ENCODE results near the gene MVD. TPM values are rescaled to one million over a fixed set of nuclear protein-coding genes. Genes with fewer than 3 reads are reported as not detected.
"Not testable (repeated sequence)": the region's sequence is repeated elsewhere in the genome, so short reads cannot be mapped to it uniquely, and the experiment has no call there.

MVD gene
- total RNA-seq, 1 donor from 2014 or later = 22.9 TPM

DNA sequence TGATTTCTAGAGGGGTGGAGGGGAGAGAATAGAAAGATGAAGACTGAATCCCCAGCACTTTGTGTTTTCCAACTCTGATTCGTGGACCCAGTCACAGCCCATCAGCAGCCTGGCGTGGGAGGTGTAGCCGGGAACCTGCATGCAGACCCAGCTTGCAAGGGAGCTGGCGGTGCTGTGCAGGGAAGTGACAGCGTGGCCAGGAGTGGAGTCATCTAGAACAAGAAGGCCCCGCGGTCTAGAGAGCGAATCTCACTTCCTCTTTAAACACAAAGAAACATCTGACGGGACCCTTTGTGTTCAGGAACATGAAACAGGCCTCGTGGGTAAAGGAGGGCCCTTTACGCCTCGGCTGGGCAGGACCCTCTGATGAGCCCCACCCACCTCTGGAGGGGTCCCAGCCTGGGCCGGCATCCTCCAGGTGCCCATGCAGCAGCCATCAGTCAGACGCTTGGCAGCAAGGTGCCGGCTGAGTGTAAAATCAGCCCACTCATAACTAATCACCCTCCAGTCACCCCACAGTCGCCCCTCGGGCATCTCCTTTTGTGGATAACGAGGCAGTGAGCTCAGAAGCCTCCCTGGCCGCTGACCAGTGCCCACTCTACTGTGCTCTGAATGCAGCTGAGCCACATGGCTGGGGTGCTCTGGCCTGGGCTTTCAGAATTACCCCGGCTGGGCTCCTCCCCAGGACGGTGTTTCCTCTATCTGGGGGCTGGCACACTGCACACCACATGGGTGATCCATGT lies 19.0 kb upstream of the MVD start:
- no peak for DNase-seq (ENCODE audit: low spot score)

DNA sequence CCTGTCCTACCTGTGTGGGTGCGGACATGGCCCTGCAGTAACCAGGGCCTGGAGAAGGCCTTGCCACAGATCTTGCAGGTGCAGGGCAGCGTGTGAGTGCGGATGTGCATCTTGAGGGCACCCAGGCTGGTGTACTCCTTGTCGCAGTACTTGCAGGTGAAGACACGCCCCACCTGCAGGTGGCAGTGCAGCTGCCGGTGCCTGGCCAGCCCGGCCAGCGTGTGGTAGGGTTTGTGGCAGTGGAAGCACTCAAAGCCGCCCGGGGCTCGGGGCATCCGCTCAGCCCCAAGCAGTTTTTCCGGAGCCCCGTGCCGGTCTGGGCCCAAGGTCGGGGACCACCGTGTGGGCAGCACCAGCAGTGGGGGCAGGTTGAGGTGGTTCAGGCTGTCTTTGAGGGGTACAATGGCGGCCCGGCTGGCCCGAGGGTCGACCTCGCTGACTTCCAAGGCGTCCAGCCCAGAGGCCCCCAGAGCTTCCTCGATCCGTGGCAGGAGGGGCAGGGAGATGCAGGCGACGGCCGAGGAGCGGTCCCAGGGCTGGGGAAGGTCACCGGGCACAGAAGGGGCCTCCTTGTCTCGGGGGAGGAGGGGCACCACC lies 18.3 kb upstream of the MVD start:
- no peak for DNase-seq (ENCODE audit: low spot score)

DNA sequence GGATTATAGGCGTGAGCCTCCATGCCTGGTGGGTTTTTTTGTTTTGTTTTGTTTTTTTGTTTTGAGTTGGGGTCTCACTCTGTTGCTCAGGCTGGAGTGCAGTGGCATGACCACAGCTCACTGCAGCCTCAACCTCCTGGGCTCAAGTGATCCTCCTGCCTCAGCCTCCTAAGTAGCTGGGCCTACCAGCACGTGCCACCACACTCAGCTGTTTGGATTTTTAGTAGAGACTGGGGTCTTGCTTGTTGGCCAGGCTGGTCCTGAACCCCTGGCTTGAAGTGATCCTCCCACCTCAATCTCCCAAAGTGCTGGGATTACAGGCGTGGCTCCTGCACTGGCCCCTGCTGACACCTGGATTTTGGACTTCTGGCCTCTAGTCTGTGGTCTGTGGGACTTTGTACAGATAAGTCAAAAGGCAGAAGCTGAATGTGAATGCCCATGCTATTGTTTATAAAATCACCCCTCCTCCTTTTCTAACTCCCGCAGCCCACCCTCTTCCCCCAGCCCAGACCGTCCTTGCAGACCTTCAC lies 17.7 kb upstream of the MVD start:
- no peak for DNase-seq (ENCODE audit: low spot score)

DNA sequence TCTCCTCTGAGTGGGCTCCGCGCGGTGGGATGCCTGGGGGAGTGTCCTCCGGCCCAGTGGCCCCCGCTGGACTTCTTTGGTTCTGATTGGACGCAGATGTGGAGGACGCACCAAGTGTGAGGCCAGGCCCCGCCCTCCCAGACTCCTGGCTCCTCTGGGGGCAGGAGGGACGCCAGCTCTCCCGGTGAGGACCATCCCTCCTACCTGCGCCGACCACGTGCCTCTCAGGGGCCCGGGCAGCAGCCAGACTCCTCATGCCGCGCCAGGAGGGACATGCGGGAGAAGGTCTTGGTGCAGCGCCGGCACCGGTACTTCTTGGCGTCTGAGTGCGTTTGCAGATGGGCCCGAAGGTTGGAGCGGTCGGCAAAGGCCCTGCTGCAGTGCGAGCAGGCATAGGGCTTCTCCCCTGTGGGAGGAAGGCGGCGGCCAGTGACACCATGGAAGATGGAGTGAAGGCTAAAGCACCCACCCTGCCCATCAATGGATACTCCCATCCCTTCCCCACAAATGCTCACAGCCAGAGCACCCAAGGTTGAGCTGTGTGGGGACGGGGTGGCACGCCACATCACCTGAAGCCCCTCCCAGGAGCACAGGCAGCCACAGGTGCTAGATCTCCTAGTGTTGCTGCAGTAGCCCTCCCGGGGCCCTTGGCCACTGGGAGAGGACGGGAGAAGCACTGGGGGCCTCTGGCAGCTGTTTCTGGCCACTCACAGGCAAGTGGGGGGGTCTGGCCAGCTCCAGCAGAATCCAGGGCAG lies 15.5 kb upstream of the MVD start:
- DNase-seq (ENCODE audit: low spot score) = no peak

DNA sequence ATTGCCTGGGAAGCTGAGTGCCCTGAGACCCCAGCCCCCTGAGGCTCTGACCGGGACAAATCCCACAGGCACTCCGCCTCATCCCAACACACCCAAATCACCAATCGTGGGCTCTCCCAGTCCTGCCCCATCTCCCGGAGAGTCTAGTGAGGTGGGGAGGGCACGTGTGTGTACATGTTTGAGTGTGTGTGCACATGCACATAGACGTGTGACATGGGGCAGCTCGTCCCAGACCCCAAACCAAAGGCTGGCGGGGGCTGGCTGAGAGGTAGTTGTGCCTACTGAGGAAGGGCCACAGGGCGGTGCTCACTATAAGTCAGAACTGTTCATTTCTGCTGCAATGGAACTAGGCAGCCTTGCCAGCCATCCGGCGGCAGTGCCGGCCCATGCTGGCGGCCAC lies 14.8 kb upstream of the MVD start:
- DNase-seq (ENCODE audit: low spot score) = no peak

DNA sequence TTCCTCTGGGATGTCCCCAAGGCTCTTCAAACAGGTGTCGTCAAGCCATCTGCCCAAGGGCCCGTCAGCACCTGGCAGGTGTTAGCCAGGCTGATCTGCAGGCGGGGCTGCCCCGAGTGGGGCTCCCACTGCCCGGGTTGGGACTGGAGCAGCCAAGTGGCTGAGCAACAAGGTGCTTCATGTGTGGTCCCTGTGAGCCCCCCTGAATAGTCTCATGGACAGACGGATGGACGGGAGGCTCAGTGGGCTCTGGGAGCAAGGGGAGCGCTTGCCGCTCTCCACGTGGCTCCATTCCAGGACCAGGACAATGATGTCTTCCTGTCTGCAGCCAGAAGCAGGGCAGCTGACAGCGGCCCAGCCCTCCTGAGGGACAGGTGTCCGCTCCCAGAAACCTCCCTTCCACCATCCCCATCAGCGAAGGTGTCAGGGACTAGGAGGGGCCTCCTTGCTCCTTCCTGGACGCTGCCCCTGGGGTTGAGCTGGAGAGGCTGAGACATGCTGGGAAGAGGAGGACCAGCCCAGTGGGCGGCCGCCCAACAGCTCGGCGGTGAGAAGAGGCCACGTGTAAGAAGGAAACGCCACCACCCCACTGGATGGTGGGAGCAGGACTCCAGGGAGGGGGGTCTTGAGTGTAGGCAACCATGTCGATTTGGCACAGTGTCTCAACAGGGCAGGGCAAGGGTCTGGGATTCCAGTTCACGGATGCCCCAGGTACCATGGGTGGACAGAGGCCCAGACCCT lies 13.8 kb upstream of the MVD start:
- DNase-seq (ENCODE audit: low spot score) = no peak

DNA sequence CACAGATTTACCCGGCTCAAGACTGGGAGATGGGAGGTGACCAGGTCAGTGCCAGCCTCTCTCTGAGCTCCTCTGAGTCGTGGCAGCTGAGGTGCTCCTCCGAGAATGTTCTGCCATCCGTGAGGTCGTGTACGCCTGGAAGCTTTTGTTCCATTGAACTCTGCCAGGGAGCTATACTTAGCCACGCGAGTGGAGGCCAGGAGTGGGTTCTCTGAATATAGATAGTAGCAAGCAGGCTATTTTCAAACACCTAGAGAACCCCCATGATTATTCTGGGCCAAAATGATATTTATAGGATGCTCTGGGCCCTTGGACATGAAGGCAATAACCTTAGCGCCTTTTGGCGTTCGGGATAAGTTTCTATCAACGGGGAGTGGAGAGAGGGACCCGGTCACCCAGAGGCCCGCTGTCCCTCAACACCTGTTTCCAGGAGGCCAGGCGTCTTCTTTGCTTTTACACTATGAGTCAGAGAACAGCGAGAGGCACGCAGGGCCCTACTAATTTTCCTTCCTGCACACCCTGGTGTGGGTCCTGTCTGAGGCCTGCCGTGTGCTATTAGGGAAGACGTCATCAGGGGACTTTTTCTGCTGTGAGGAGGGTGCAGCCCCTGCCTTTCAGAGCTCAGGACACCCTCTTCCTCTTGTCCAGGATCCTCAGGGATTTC lies 11.0 kb upstream of the MVD start:
- DNase-seq (ENCODE audit: low spot score) = no peak

DNA sequence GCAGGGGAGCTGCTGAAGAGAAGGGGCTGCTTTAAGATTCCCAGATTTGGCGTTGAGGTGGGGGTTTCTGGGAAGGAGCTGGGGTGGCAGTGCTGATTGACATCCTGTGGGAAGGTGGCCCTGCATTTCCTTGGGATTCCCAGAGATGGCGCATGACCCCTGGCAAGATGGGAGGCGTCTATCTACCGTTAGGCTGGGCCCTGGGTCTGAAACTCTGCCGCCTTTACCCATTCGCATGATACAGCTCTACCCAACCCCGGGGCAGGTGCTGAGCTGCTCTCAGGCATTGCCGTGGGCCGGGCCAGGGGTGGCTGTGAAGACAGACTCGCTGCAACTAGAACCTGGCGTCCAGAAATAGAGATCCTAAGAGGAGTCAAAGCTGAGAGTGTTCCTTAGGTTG lies 9.9 kb upstream of the MVD start:
- no peak for DNase-seq (ENCODE audit: low spot score)

DNA sequence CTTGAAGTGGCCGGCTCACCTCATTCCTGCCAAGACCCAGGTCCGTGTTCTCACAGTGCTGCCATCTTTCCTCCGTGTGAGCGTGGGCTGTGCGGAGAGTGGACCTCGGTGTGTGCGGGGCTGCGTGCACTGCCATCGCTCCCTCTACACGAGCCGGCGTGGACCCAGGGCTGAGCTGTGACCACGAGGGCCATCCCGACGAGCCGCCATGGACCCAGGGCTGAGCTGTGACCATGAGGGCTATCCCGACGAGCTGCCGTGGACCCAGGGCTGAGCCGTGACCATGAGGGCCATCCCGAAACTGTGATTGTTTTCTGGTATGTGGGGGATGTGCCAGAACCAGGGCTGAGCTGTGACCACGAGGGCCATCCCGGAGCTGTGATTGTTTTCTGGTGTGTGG lies 8.9 kb upstream of the MVD start:
- DNase-seq (ENCODE audit: low spot score) = no peak

DNA sequence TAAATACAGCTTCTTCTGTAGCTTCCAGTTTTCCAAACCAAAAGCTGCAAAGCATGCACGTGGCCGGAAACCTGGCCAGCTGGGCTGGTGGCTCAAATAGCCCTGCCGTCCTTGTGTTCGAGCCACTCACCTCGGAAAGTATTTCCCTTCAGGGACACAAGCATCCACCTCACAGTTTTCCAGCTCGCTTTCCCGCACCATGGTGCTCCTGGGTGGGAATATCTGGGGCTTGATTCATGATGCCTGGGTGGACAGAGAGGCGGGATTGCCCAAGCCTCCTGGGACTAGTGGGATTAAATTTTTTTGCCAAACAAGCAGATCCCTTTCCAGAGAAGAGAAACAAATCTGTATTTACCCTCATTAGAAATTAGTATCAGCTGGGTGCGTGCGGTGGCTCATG lies 7.1 kb upstream of the MVD start:
- no peak for DNase-seq (ENCODE audit: low spot score)

DNA sequence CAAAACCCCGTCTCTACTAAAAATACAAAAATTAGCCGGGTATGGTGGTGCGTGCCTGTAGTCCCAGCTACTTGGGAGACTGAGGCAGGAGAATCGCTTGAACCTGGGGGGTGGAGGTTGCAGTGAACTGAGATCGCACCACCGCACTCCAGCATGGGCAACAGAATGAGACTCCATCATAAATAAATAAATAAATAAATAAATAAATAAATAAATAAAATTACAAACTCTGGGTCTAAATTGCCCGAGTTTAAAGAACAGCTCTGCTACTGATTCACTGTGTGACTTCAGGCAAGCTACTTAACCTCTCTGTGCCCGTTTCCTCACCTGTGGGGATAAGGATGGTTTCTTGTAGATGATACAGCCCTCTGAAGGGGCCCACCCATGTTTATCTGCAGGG lies 6.6 kb upstream of the MVD start:
- DNase-seq (ENCODE audit: low spot score) = not testable (repeated sequence)

DNA sequence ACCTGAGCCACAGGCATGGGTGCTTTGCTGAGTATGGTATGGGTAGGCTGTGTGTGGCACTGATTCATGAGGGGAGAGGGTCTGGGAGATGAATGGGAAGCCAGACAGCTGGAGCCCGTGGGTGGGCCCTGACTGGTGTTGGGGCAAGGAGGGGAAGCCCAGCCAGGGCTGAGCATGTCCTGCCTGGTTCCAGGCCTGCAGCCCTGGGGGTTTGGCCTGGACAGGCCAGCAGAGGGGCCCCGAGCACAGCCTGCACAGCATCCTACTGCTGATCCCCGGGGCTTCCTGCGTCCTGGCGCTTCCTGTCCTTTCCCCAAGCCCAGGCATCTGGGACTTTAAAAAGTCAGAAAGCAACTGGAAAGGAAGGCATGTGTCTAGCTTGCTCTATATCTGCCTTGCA lies 4.6 kb upstream of the MVD start:
- no peak for DNase-seq (ENCODE audit: low spot score)

DNA sequence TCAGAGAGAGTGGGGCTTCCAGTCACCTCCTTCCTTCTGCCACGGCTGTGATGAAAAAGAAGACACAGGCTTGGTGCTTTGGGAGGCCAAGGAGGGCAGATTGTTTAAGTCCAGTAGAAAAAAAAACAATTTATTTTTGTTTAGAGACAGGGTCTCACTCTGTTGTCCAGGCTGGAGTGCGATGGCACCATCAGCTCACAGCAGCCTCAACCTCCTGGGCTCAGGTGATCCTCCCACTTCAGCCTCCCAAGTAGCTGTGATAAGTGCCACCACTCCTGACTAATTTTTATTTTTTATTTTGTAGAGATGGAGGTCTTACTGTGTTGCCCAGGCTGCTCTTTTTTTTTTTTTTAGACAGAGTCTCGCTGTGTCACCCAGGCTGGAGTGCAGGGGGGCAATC lies 2.7 kb upstream of the MVD start:
- no peak for DNase-seq (ENCODE audit: low spot score)

DNA sequence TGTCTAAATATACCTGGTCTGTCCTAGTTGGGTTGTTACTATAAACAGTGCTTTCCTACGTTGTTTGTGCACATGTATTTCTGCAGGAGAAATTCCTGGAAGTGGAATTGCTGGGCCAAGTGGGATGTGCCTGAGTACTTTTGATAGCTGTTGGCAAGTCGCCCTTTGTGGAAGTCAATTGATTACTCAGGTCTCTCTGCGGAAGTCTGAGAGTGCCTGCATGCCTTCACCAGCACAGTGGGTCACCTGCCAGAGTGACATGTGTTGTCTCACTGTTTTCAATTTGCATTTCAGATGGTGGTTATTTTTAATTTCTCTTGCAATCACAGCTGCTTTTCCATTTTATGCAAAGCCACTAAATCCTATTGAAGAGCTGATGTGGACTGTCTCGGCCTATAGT lies 2.3 kb upstream of the MVD start:
- DNase-seq (ENCODE audit: low spot score) = no peak

DNA sequence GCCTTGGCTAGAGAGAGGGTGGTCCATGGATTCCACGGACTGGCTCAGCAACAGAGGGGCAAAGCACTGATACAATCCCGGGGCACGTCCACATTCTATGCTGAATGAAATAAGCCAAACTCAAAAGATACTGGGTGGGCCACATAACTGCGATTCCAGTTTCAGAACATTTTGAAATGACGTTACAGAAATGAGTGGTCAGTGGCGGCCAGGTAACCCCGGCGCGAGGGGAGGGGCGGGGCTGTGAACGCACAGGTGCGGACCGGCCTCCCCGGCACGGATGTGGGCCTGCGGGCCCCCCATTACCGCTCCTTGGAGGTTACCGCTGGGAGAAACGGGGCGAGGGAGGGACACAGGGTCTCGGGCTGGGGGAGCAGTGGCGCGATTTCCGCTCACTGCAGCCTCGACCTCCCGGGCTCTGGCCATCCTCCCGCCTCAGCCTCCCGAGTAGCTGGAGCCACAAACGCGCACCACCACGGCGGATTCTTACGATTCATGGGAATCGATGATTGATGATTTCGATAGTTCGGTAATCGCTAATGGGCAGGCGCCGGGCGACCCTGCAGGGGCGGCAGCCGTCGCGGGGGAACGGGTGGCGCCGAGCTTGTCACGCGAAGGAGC lies 559 bp downstream of the MVD start:
- DNase-seq (ENCODE audit: low spot score) = no peak

DNA sequence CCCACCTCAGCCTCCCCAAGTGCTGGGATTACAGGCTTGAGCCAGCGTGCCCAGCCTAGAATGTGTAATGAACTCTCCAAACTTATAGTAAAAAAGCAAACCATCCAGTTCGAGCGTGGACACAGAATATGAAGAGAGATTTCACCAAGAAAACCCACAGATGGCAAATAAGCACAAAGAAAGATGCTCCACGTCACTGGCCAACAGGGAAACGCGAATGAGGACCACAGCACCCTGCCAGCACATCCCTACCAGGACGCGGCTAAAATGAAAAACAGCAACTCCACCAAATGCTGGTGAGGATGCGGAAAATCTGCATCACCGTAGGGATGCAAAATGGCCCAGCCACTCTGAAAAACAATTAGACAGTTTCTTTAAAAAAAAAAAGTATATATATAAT lies 1.4 kb downstream of the MVD start:
- DNase-seq (ENCODE audit: low spot score) = no peak

DNA sequence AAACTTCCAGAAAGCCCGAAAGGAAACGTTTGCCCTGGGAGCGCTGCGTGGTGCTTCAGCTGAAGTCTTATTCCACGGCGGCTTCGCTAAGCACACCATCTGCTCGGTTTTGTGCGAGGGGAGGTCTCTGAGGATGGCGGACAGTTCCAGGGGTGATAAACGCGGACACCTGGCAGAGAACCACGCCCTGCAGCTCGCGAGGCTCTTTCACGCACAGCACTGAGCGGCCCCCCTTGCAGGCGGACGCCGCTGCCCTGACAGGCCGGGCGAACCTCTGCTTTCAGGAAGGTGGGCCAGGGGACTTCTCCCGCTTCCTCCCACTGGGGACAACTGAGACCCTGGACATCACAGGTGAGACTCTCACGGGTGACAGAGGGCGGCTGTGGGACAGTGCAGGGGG lies 3.7 kb downstream of the MVD start:
- no peak for DNase-seq (ENCODE audit: low spot score)

DNA sequence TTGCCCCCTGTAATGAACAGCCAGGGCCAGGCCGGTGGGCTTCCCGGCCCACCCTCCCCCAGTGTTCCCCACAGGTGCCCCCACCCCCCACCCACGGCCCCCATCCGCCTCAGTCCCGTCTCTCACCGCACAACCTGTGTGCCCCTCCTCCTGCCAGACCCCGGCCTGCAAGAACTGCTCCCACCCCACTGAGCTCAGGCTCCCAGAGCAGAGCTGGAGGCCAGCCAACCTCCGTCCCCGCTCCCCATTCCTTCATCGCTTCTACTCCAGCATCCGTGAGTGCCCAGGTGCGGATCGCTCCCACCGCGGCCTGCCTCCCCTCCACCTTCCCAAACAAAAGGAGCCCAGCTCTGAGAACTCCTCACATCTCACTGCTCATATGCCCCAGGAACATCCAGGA lies 4.2 kb downstream of the MVD start:
- no peak for DNase-seq (ENCODE audit: low spot score)

DNA sequence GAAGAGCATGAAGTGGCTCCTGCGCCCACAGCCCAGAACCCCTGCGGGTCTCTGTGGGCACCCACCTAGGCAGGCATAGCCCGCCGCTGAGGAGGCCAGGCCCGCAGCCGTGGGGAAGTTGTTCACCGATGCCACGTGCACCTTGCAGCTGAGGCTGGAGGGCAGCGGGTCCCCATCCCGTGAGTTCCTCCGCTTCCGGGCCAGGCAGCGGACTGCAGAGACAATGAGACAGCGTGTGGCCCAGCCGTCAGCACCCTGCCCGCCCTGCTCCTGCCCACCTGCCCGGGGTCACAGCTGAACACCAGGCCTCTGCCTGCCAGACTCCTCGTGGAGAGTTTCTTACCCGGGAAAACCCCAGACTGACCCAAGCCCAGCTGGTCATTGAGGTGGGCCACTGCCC lies 5.5 kb downstream of the MVD start:
- DNase-seq (ENCODE audit: low spot score) = no peak

DNA sequence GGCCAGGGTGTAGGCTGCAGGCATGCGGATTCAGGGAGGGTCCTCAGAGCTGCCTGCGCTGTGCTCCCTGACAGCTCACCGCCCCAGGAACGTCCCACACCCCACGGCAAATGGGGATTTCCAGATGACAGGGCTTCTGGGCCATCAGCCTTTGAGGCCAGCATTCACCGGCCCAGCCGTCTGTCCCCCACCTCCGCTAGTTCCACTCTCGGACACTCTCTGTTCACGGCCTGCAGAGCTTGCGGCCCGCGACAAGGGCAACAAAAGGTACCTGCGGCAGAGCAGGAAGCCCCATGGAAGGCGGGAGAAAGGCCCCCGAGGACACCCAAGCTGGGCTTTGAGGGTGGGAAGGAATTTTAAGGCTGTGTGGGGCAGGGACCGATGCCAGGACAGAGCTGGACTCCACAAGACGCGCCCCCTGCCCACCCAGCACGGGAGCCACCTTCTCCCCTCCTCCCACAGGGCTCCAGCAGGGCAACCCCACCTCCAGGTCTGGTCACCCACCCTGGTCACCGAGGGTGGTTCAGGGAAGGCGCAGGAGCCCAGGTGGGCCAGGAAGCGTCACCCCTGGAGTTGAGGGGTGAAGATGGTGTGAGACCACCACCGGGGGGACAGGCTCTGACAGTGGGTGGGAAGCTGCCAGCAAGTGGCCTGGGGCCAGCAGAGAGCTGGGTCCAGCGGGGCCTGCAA lies 6.5 kb downstream of the MVD start:
- DNase-seq (ENCODE audit: low spot score) = no peak
